SK-N-SH (cell line): ENCODE results near the gene FAM53A. TPM values are rescaled to one million over a fixed set of nuclear protein-coding genes. Genes with fewer than 3 reads are reported as not detected.

Experiments used
- CTCF ChIA-PET: fragments of 300-600, 350-600 bp; formaldehyde crosslinking; extraction: SDS; loops from one replicate; lab custom pipeline; 2021; lab: Yijun Ruan, JAX
- POLR2A ChIA-PET: fragments of 350-600 bp; sonication (Branson Sonifier 250); formaldehyde crosslinking; extraction: SDS; loops from one replicate; lab custom pipeline; 2020; ENCODE audit warnings: antibody characterized with exemption, inconsistent platforms; lab: Yijun Ruan, JAX
- DNase-seq: peaks from one replicate; pipeline ENCODE4 v3.0.0; 2012
- H2AFZ ChIP-seq: fragments of 200-600 bp; sonication (generic); 2 replicates; pipeline ENCODE4 v1.8.1; 2016; ENCODE audit warnings: antibody characterized with exemption, mild to moderate bottlenecking, low read depth
- H3F3A ChIP-seq: fragments of 200-600 bp; sonication (generic); replicated peaks from 2 replicates; pipeline ENCODE3; 2016; ENCODE audit warnings: antibody characterized with exemption, mild to moderate bottlenecking; ENCODE audit not compliant: insufficient read depth
- H3K27ac ChIP-seq, 2 experiments: fragments of 200-500 bp in 1 of 2; fragments of 200-600 bp in 1 of 2; sonication (Bioruptor generic) in 1 of 2; sonication (generic), shearing (Covaris generic) in 1 of 2; 2 replicates each; pipeline versions ENCODE4 v1.5.1 to v1.6.1; 2014 to 2016; ENCODE audit warnings: low read depth in 2 of 2, inconsistent platforms in 1 of 2, low read length in 1 of 2, mild to moderate bottlenecking in 1 of 2, mixed read lengths in 1 of 2
- H3K27me3 ChIP-seq: fragments of 200-600 bp; sonication (generic), shearing (Covaris generic); 2 replicates; pipeline ENCODE4 v1.6.1; 2016; ENCODE audit warnings: mixed run types; ENCODE audit not compliant: insufficient read depth
- H3K36me3 ChIP-seq, 2 experiments: fragments of 200-500 bp in 1 of 2; fragments of 200-600 bp in 1 of 2; sonication (Bioruptor generic) in 1 of 2; sonication (generic) in 1 of 2; replicated peaks in 1 of 2; 2 replicates each; pipeline versions ENCODE3 to v1.5.1; 2014 to 2016; ENCODE audit warnings: low read length in 1 of 2, mild to moderate bottlenecking in 1 of 2; ENCODE audit not compliant: insufficient read depth in 2 of 2, control insufficient read depth in 1 of 2
- H3K4me1 ChIP-seq, 2 experiments: fragments of 200-500 bp in 1 of 2; fragments of 200-600 bp in 1 of 2; sonication (Bioruptor generic) in 1 of 2; sonication (generic), shearing (Covaris generic) in 1 of 2; 2 replicates each; pipeline versions ENCODE4 v1.5.1 to v1.6.1; 2014 to 2016; ENCODE audit warnings: low read depth in 1 of 2, low read length in 1 of 2, mixed run types in 1 of 2; ENCODE audit not compliant: insufficient read depth in 2 of 2, control insufficient read depth in 1 of 2
- H3K4me2 ChIP-seq: fragments of 200-600 bp; sonication (generic), shearing (Covaris generic); 2 replicates; pipeline ENCODE4 v1.6.1; 2017; ENCODE audit warnings: mixed run types
- H3K4me3 ChIP-seq, 2 experiments: fragments of 200-500 bp in 1 of 2; fragments of 200-600 bp in 1 of 2; sonication (Bioruptor generic) in 1 of 2; sonication (generic), shearing (Covaris generic) in 1 of 2; 2 replicates each; pipeline versions ENCODE4 v1.5.1 to v1.8.1; 2014 to 2016; ENCODE audit warnings: low read depth in 2 of 2, inconsistent platforms in 1 of 2, low read length in 1 of 2, mild to moderate bottlenecking in 1 of 2, mixed read lengths in 1 of 2, moderate library complexity in 1 of 2
- H3K79me2 ChIP-seq: fragments of 200-600 bp; sonication (generic); 2 replicates; pipeline ENCODE4 v1.8.1; 2017; ENCODE audit warnings: mild to moderate bottlenecking; ENCODE audit not compliant: insufficient read depth
- H3K9ac ChIP-seq: fragments of 200-600 bp; sonication (generic); 2 replicates; pipeline ENCODE4 v1.6.1; 2017; ENCODE audit warnings: mixed run types
- H3K9me2 ChIP-seq: fragments of 200-600 bp; sonication (generic); 2 replicates; pipeline ENCODE4 v1.6.1; 2017; ENCODE audit warnings: mixed run types
- H3K9me3 ChIP-seq: fragments of 200-600 bp; sonication (generic); 2 replicates; pipeline ENCODE4 v1.6.1; 2017; ENCODE audit warnings: mixed run types, mild to moderate bottlenecking, moderate library complexity
- H4K20me1 ChIP-seq: fragments of 200-600 bp; sonication (generic); 2 replicates; pipeline ENCODE4 v1.6.1; 2017; ENCODE audit warnings: mild to moderate bottlenecking, mixed run types; ENCODE audit not compliant: insufficient read depth
- CHD2 ChIP-seq: fragments of 150-350 bp; IDR thresholded peaks from 2 replicates; pipeline ENCODE4 v1.6.1; 2018; ENCODE audit warnings: low read length; ENCODE audit not compliant: partially characterized antibody
- ELF1 ChIP-seq: IDR thresholded peaks from 2 replicates; pipeline ENCODE4 v1.4.0; 2012
- EP300 ChIP-seq, 2 experiments: IDR thresholded peaks; 2 replicates each; pipeline versions ENCODE4 v1.4.0 to v1.6.1; 2012; ENCODE audit warnings: borderline replicate concordance in 1 of 2, low read depth in 1 of 2, low read length in 1 of 2
- FOSL2 ChIP-seq: IDR thresholded peaks from 2 replicates; pipeline ENCODE4 v1.4.0; 2012; ENCODE audit warnings: low read depth, mild to moderate bottlenecking, moderate library complexity, borderline replicate concordance
- FOXJ3 ChIP-seq: sonication (generic); formaldehyde crosslinking; IDR thresholded peaks from 2 replicates; pipeline ENCODE4 v1.5.1; 2020; ENCODE audit warnings: mild to moderate bottlenecking, missing genetic modification reagents
- FOXM1 ChIP-seq: IDR thresholded peaks from 2 replicates; pipeline ENCODE4 v1.4.0; 2012; ENCODE audit warnings: low read depth, mild to moderate bottlenecking
- GATA2 ChIP-seq: sonication (generic); formaldehyde crosslinking; IDR thresholded peaks from 2 replicates; pipeline ENCODE4 v1.5.0; 2020; ENCODE audit warnings: mild to moderate bottlenecking, missing genetic modification reagents
- JUND ChIP-seq: IDR thresholded peaks from 2 replicates; pipeline ENCODE4 v1.4.0; 2012
- MEF2A ChIP-seq: IDR thresholded peaks from 2 replicates; pipeline ENCODE4 v1.4.0; 2012; ENCODE audit warnings: low read depth, borderline replicate concordance
- MXI1 ChIP-seq: IDR thresholded peaks from 2 replicates; pipeline ENCODE4 v1.6.1; 2012; ENCODE audit warnings: mild to moderate bottlenecking, low read depth, low read length, improper control_type of control experiment
- NFIC ChIP-seq: IDR thresholded peaks from 2 replicates; pipeline ENCODE4 v1.4.0; 2012; ENCODE audit warnings: borderline replicate concordance
- POLR2AphosphoS5 ChIP-seq: IDR thresholded peaks from 2 replicates; pipeline ENCODE4 v1.6.1; 2012; ENCODE audit warnings: low read depth, low read length
- RFX5 ChIP-seq: IDR thresholded peaks from 2 replicates; pipeline ENCODE4 v1.6.1; 2012; ENCODE audit warnings: mild to moderate bottlenecking, improper control_type of control experiment, low read length
- RXRA ChIP-seq: IDR thresholded peaks from 2 replicates; pipeline ENCODE4 v1.4.0; 2012; ENCODE audit warnings: low read depth, mild to moderate bottlenecking, borderline replicate concordance
- SIN3A ChIP-seq: IDR thresholded peaks from 2 replicates; pipeline ENCODE4 v1.6.1; 2012; ENCODE audit warnings: low read depth, mild to moderate bottlenecking, low read length, moderate library complexity, borderline replicate concordance
- SMC3 ChIP-seq: IDR thresholded peaks from 2 replicates; pipeline ENCODE4 v1.6.1; 2012; ENCODE audit warnings: low read depth, low read length, improper control_type of control experiment
- TAF1 ChIP-seq: IDR thresholded peaks from 2 replicates; pipeline ENCODE4 v1.6.1; 2012; ENCODE audit warnings: low read depth, mild to moderate bottlenecking, low read length, moderate library complexity, borderline replicate concordance
- TEAD4 ChIP-seq: IDR thresholded peaks from 2 replicates; pipeline ENCODE4 v1.4.0; 2012; ENCODE audit warnings: mild to moderate bottlenecking, borderline replicate concordance; ENCODE audit not compliant: insufficient read depth
- YY1 ChIP-seq: IDR thresholded peaks from 2 replicates; pipeline ENCODE4 v1.4.0; 2012; ENCODE audit warnings: low read depth, mild to moderate bottlenecking
- WGBS: methylation state at CpG from one replicate; pipeline ENCODE4 v1.1.6; 2017; ENCODE audit warnings: low lambda C conversion rate; 5-methylcytosine and 5-hydroxymethylcytosine counted together
- polyA plus RNA-seq, 3 experiments: library from polyadenylated mRNA; depleted of rRNA; stranded (reverse); fragments of >200 nt; gene quantifications; 2 replicates each; pipeline ENCODE4 v1.2.3, GENCODE V29; 2012
- TF ChIP-seq, protein P1 (sequence below): fragments of 150-350 bp; IDR thresholded peaks from 2 replicates; pipeline ENCODE4 v1.6.1; 2016; ENCODE audit warnings: mild to moderate bottlenecking, low read depth, low read length
- TF ChIP-seq, protein P2 (sequence below): fragments of 200-600 bp; sonication (generic); IDR thresholded peaks from 2 replicates; pipeline ENCODE4 v1.6.1; 2017; ENCODE audit warnings: antibody characterized with exemption, mild to moderate bottlenecking, moderate library complexity
- TF ChIP-seq, protein P3 (sequence below): fragments of 150-350 bp; IDR thresholded peaks from 2 replicates; pipeline ENCODE4 v1.6.1; 2017; ENCODE audit warnings: antibody characterized with exemption, low read length, low read depth, borderline replicate concordance
- TF ChIP-seq, protein P4 (sequence below): IDR thresholded peaks from 2 replicates; pipeline ENCODE4 v1.4.0; 2012; ENCODE audit warnings: low read depth
- TF ChIP-seq, protein P5 (sequence below): IDR thresholded peaks from 2 replicates; pipeline ENCODE4; 2012

The FAM53A gene
- polyA plus RNA-seq, 1 of the 3 experiments (the other 2 are of a cell fraction): 7.6 TPM

DNA sequence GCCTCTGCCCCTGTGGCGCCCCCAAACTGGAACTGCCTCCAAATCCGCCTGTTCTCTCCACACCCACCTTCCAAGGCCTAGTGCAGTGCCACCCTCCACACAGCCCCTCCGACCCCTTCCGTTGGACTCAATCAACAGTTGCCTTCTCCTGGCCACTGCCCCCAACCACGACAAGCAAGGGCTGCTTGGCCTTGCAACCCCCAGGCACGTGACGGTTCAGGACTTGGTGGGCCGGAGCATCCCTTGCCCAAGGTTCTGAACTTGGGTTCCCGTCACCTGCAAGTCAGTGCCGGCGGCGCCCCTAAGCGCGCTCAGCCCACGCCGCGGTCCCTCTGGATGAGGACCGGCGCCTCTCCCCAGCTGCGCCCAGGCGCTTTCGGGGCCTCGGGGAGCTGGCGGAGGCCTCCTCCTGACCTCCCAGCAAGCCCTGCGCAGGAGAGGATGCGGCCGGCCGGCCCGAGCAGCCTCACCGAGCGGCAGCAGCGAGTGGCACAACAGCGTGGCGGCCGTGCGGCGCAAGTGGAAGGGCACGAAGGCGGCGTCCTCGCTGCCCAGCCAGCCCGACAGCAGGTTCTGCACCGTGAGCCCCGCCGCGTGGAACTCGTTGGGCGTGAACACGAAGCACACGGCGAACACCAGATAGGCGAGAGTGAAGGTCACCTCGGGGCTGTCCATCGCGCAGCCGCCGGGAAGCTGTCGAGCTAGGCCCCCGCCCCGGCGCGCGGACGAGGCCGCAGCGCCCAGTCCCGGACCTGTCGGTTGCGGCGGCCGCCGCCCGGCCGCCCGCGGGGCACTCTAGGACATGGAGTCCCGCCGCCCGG is 36.3 kb upstream of the FAM53A start:
- Histone ChIP-seq H3K4me3 (peak overlapping the region; percentile 70 to 82), H3F3A (peaks cover 4% of the 10 kb centered on the region), H3K9me3 (no peaks in the 10 kb centered on the region), H3K79me2 (peaks cover 90% of the 10 kb centered on the region), H3K27me3 (no peaks in the 10 kb centered on the region), H3K27ac (peak overlapping the region; percentile 66 to 91), H2AFZ (no peak overlapping the region), H3K4me2 (peak overlapping the region; percentile 98), H3K36me3 (peaks cover 7 to 35% of the 10 kb centered on the region in 2 experiments), H3K9ac (peak overlapping the region; percentile 82), H3K4me1 (peaks cover 9 to 43% of the 10 kb centered on the region in 2 experiments; a peak in 2 of 4 replicates), H4K20me1 (no peaks in the 10 kb centered on the region), H3K9me2 (no peaks in the 10 kb centered on the region)
- POLR2A ChIA-PET: interaction anchor here (1.2 to 1.8 kb wide), 4 partner anchors 8 to 363 kb away, joined by 3 to 16 read pairs (median 6); partner anchors contain the start of gene SLBP
- 9% methylated on average over 10 of the region's 79 CpGs for WGBS
- CTCF ChIA-PET: interaction anchor here (0.6 to 15.1 kb wide), 8 partner anchors 8 to 430 kb away, joined by 3 to 232 read pairs (median 4); partner anchors contain the start of gene SLBP
- peak; percentile 74 for DNase-seq
- no peak for TF ChIP-seq MEF2A
- TF ChIP-seq RXRA: no peak
- TF ChIP-seq NFIC: no peak
- TF ChIP-seq, protein P1, sequence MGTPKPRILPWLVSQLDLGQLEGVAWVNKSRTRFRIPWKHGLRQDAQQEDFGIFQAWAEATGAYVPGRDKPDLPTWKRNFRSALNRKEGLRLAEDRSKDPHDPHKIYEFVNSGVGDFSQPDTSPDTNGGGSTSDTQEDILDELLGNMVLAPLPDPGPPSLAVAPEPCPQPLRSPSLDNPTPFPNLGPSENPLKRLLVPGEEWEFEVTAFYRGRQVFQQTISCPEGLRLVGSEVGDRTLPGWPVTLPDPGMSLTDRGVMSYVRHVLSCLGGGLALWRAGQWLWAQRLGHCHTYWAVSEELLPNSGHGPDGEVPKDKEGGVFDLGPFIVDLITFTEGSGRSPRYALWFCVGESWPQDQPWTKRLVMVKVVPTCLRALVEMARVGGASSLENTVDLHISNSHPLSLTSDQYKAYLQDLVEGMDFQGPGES: no peak
- TF ChIP-seq FOXM1: no peak
- no peak for TF ChIP-seq EP300 (IDR thresholded peaks at IDR 0.05; ENCODE audit: borderline replicate concordance in 1 of 2, low read depth in 1 of 2, low read length in 1 of 2)
- no peak for TF ChIP-seq GATA2
- TF ChIP-seq TEAD4: no peak
- TF ChIP-seq, protein P2, sequence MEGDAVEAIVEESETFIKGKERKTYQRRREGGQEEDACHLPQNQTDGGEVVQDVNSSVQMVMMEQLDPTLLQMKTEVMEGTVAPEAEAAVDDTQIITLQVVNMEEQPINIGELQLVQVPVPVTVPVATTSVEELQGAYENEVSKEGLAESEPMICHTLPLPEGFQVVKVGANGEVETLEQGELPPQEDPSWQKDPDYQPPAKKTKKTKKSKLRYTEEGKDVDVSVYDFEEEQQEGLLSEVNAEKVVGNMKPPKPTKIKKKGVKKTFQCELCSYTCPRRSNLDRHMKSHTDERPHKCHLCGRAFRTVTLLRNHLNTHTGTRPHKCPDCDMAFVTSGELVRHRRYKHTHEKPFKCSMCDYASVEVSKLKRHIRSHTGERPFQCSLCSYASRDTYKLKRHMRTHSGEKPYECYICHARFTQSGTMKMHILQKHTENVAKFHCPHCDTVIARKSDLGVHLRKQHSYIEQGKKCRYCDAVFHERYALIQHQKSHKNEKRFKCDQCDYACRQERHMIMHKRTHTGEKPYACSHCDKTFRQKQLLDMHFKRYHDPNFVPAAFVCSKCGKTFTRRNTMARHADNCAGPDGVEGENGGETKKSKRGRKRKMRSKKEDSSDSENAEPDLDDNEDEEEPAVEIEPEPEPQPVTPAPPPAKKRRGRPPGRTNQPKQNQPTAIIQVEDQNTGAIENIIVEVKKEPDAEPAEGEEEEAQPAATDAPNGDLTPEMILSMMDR: no peak
- TF ChIP-seq POLR2AphosphoS5: no peak
- no peak for TF ChIP-seq FOSL2
- TF ChIP-seq JUND: no peak
- TF ChIP-seq, protein P3, sequence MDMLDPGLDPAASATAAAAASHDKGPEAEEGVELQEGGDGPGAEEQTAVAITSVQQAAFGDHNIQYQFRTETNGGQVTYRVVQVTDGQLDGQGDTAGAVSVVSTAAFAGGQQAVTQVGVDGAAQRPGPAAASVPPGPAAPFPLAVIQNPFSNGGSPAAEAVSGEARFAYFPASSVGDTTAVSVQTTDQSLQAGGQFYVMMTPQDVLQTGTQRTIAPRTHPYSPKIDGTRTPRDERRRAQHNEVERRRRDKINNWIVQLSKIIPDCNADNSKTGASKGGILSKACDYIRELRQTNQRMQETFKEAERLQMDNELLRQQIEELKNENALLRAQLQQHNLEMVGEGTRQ: no peak
- no peak for TF ChIP-seq SMC3
- no peak for TF ChIP-seq YY1
- TF ChIP-seq CHD2: no peak
- TF ChIP-seq SIN3A: peak; percentile 16; the same call in 1 of the 2 replicates
- TF ChIP-seq, protein P4, sequence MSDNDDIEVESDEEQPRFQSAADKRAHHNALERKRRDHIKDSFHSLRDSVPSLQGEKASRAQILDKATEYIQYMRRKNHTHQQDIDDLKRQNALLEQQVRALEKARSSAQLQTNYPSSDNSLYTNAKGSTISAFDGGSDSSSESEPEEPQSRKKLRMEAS: peak; percentile 40; the same call in 1 of the 2 replicates
- TF ChIP-seq MXI1: peak; percentile 15
- no peak for TF ChIP-seq ELF1
- 0 out of 2 replicates have a peak, but pooled peaks have one; percentile 34 for TF ChIP-seq FOXJ3 (CRISPR knock-in tag)
- 0 out of 2 replicates have a peak, but pooled peaks have one; percentile 20 for TF ChIP-seq TAF1
- no peak for TF ChIP-seq RFX5
- TF ChIP-seq, protein P5, sequence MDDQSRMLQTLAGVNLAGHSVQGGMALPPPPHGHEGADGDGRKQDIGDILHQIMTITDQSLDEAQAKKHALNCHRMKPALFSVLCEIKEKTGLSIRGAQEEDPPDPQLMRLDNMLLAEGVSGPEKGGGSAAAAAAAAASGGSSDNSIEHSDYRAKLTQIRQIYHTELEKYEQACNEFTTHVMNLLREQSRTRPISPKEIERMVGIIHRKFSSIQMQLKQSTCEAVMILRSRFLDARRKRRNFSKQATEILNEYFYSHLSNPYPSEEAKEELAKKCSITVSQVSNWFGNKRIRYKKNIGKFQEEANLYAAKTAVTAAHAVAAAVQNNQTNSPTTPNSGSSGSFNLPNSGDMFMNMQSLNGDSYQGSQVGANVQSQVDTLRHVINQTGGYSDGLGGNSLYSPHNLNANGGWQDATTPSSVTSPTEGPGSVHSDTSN: no peak
